ENCODE data around the gene PIN1.

The PIN1 gene

GRCh38 chr19:9891609-9892373, 56.7 kb downstream of the PIN1 start:
- no peak for DNase-seq
